Neural cell (in vitro differentiated cells): ENCODE measurements around the gene NHS. TPM values are rescaled to one million over a fixed set of nuclear protein-coding genes. Genes with fewer than 3 reads are reported as not detected.

Source experiments
- H2AFZ ChIP-seq: fragments of 200-600, 300-800 bp; sonication (generic), shearing (Covaris generic); 2 replicates; pipeline ENCODE4 v1.6.0; 2014; ENCODE audit warnings: low read depth, mild to moderate bottlenecking, antibody characterized with exemption, low read length, moderate library complexity
- H3F3A ChIP-seq: fragments of 200-600 bp; shearing (Covaris generic); 2 replicates; pipeline ENCODE4 v1.6.1; 2016; ENCODE audit warnings: mild to moderate bottlenecking, moderate library complexity, mixed read lengths, antibody characterized with exemption, low read length; ENCODE audit not compliant: insufficient read depth, poor library complexity, severe bottlenecking
- H3K27ac ChIP-seq: fragments of 200-600, 300-800 bp; sonication (generic), shearing (Covaris generic); 2 replicates; pipeline ENCODE4 v1.5.1; 2014; ENCODE audit warnings: mild to moderate bottlenecking, low read length, moderate library complexity
- H3K27me3 ChIP-seq: fragments of 300-800, 200-600 bp; sonication (generic), shearing (Covaris generic); 2 replicates; pipeline ENCODE4 v1.6.0; 2014; ENCODE audit warnings: mild to moderate bottlenecking, low read depth, low read length, moderate library complexity; ENCODE audit not compliant: insufficient read depth
- H3K36me3 ChIP-seq: fragments of 300-800, 200-600 bp; sonication (generic), shearing (Covaris generic); 2 replicates; pipeline ENCODE4 v1.5.1; 2014; ENCODE audit warnings: mild to moderate bottlenecking, antibody characterized with exemption, low read length, moderate library complexity; ENCODE audit not compliant: insufficient read depth
- H3K4me2 ChIP-seq: fragments of 300-800, 200-600 bp; sonication (generic), shearing (Covaris generic); 2 replicates; pipeline ENCODE4 v1.6.0; 2014; ENCODE audit warnings: mild to moderate bottlenecking, low read length
- H3K4me3 ChIP-seq: fragments of 300-800, 200-600 bp; sonication (generic), shearing (Covaris generic); 2 replicates; pipeline ENCODE4 v1.5.1; 2014; ENCODE audit warnings: mild to moderate bottlenecking, low read length, moderate library complexity
- H3K79me2 ChIP-seq: fragments of 200-600 bp; shearing (Covaris generic); replicated peaks from 2 replicates; pipeline ENCODE4 v1.6.0; 2014; ENCODE audit warnings: mild to moderate bottlenecking, low read length, moderate library complexity; ENCODE audit not compliant: insufficient read depth
- H3K9ac ChIP-seq: fragments of 300-800, 200-600 bp; sonication (generic), shearing (Covaris generic); 2 replicates; pipeline ENCODE4 v1.6.1; 2016; ENCODE audit warnings: mild to moderate bottlenecking, low read length, mixed read lengths
- H3K9me2 ChIP-seq: fragments of 200-600 bp; shearing (Covaris generic); 2 replicates; pipeline ENCODE4 v1.6.1; 2016; ENCODE audit warnings: mild to moderate bottlenecking, low read length, mixed read lengths; ENCODE audit not compliant: insufficient read depth
- H3K9me3 ChIP-seq: fragments of 200-600, 300-800 bp; sonication (generic), shearing (Covaris generic); 2 replicates; pipeline ENCODE4 v1.6.1; 2016; ENCODE audit warnings: mild to moderate bottlenecking, mixed run types, low read length, moderate library complexity, mixed read lengths
- H4K20me1 ChIP-seq: fragments of 200-600 bp; shearing (Covaris generic); 2 replicates; pipeline ENCODE4 v1.6.1; 2016; ENCODE audit warnings: mild to moderate bottlenecking, mixed run types; ENCODE audit not compliant: insufficient read depth
- CTCF ChIP-seq: fragments of 450-650 bp; IDR thresholded peaks from 2 replicates; pipeline ENCODE4 v1.5.1; 2014; ENCODE audit warnings: antibody characterized with exemption, mild to moderate bottlenecking, moderate library complexity; ENCODE audit not compliant: poor library complexity, severe bottlenecking
- EP300 ChIP-seq: fragments of 450-650 bp; conservative IDR thresholded peaks from 2 replicates; pipeline ENCODE4 v1.6.1; 2014; ENCODE audit warnings: antibody characterized with exemption, mild to moderate bottlenecking, moderate library complexity; ENCODE audit not compliant: poor library complexity, severe bottlenecking
- EZH2 ChIP-seq: fragments of 200-600, 300-800 bp; shearing (Covaris generic), sonication (generic); IDR thresholded peaks from 2 replicates; pipeline ENCODE4 v1.6.1; 2014; ENCODE audit warnings: antibody characterized with exemption, low read length, borderline replicate concordance, mild to moderate bottlenecking; ENCODE audit not compliant: insufficient read depth, poor library complexity, severe bottlenecking
- MXI1 ChIP-seq: fragments of 450-650 bp; conservative IDR thresholded peaks from 2 replicates; pipeline ENCODE4 v1.6.1; 2014; ENCODE audit warnings: antibody characterized with exemption, mild to moderate bottlenecking; ENCODE audit not compliant: poor library complexity, severe bottlenecking
- POLR2AphosphoS5 ChIP-seq: IDR thresholded peaks from 2 replicates; pipeline ENCODE4 v1.6.1; 2012
- RAD21 ChIP-seq: fragments of 450-650 bp; conservative IDR thresholded peaks from 2 replicates; pipeline ENCODE4 v1.6.1; 2014; ENCODE audit warnings: antibody characterized with exemption, mild to moderate bottlenecking, moderate library complexity
- SMC3 ChIP-seq: fragments of 450-650 bp; conservative IDR thresholded peaks from 2 replicates; pipeline ENCODE4 v1.6.1; 2014; ENCODE audit warnings: antibody characterized with exemption, mild to moderate bottlenecking, moderate library complexity; ENCODE audit not compliant: poor library complexity
- TAF1 ChIP-seq: IDR thresholded peaks from 2 replicates; pipeline ENCODE4 v1.6.1; 2012; ENCODE audit warnings: low read depth
- polyA plus RNA-seq: library from polyadenylated mRNA; depleted of rRNA; stranded (reverse); fragments of >200 nt; gene quantifications from 2 replicates; pipeline ENCODE4 v1.2.3, GENCODE V29; 2014
- TF ChIP-seq, protein P1 (sequence below): IDR thresholded peaks from 2 replicates; pipeline ENCODE4 v1.6.1; 2012; ENCODE audit warnings: borderline replicate concordance

The NHS gene
- polyA plus RNA-seq, 1 donor from 2014 or later: 1.9 TPM

GRCh38 chrX:17679820-17680219 is 304.8 kb downstream of the NHS start:
- Histone ChIP-seq H3K9me2 (no peaks in the 10 kb centered on the region), H3K36me3 (no peaks in the 10 kb centered on the region), H3K4me2 (no peak overlapping the region), H3K79me2 (no peaks in the 10 kb centered on the region), H2AFZ (no peak overlapping the region), H3K9ac (no peak overlapping the region), H4K20me1 (no peaks in the 10 kb centered on the region), H3K9me3 (no peaks in the 10 kb centered on the region), H3K4me3 (no peak overlapping the region), H3K27me3 (no peaks in the 10 kb centered on the region), H3F3A (no peaks in the 10 kb centered on the region), H3K27ac (no peak overlapping the region)
- TF ChIP-seq, protein P1, sequence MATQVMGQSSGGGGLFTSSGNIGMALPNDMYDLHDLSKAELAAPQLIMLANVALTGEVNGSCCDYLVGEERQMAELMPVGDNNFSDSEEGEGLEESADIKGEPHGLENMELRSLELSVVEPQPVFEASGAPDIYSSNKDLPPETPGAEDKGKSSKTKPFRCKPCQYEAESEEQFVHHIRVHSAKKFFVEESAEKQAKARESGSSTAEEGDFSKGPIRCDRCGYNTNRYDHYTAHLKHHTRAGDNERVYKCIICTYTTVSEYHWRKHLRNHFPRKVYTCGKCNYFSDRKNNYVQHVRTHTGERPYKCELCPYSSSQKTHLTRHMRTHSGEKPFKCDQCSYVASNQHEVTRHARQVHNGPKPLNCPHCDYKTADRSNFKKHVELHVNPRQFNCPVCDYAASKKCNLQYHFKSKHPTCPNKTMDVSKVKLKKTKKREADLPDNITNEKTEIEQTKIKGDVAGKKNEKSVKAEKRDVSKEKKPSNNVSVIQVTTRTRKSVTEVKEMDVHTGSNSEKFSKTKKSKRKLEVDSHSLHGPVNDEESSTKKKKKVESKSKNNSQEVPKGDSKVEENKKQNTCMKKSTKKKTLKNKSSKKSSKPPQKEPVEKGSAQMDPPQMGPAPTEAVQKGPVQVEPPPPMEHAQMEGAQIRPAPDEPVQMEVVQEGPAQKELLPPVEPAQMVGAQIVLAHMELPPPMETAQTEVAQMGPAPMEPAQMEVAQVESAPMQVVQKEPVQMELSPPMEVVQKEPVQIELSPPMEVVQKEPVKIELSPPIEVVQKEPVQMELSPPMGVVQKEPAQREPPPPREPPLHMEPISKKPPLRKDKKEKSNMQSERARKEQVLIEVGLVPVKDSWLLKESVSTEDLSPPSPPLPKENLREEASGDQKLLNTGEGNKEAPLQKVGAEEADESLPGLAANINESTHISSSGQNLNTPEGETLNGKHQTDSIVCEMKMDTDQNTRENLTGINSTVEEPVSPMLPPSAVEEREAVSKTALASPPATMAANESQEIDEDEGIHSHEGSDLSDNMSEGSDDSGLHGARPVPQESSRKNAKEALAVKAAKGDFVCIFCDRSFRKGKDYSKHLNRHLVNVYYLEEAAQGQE: no peak
- TF ChIP-seq POLR2AphosphoS5 (no peak), SMC3 (no peak), MXI1 (no peak), EZH2 (no peak), EP300 (no peak), TAF1 (no peak), CTCF (no peak), RAD21 (no peak)

GRCh38 chrX:17680732-17681413 is 305.9 kb downstream of the NHS start:
- no peak overlapping the region for H2AFZ ChIP-seq
- no peak overlapping the region for H3K4me3 ChIP-seq
- no peak overlapping the region for H3K9ac ChIP-seq
- H3K9me2 ChIP-seq: no peaks in the 10 kb centered on the region
- H3K27me3 ChIP-seq: no peaks in the 10 kb centered on the region
- no peaks in the 10 kb centered on the region for H4K20me1 ChIP-seq
- H3K4me2 ChIP-seq: no peak overlapping the region
- no peaks in the 10 kb centered on the region for H3K36me3 ChIP-seq
- no peaks in the 10 kb centered on the region for H3K79me2 ChIP-seq
- no peak for TF ChIP-seq CTCF
- TF ChIP-seq EP300: no peak
- no peaks in the 10 kb centered on the region for H3K9me3 ChIP-seq
- H3F3A ChIP-seq: no peaks in the 10 kb centered on the region
- H3K27ac ChIP-seq: no peak overlapping the region
